HepG2 (cell line): ENCODE measurements around the gene ITPRIPL1. TPM values are rescaled to one million over a fixed set of nuclear protein-coding genes. Genes with fewer than 3 reads are reported as not detected.

ENCODE experiments used
- ATAC-seq: fragments of 200-7000 bp; cut with Tn5 transposase; 3 replicates; pipeline ENCODE4 v1.9.1; 2020; ENCODE audit warnings: mild to moderate bottlenecking, moderate library complexity
- BruUV-seq: library from RNA; stranded (reverse); fragments of 400-500 nt; replicated peaks from 2 replicates; lab custom pipeline; 2021; lab: Mats Ljungman, UMichigan
- CTCF ChIA-PET: fragments of 300-600 bp; formaldehyde crosslinking; extraction: SDS; loops from one replicate; lab custom pipeline; 2021; ENCODE audit warnings: low total read pairs, inconsistent platforms, low intra/inter-chr PET ratio; lab: Yijun Ruan, JAX
- POLR2A ChIA-PET: fragments of 350-600 bp; sonication (Branson Sonifier 250); formaldehyde crosslinking; loops from one replicate; lab custom pipeline; 2020; ENCODE audit warnings: antibody characterized with exemption, inconsistent platforms; lab: Yijun Ruan, JAX
- DNase-seq: peaks from one replicate; pipeline ENCODE4 v3.0.0-alpha.2; 2015; ENCODE audit warnings: low spot score
- FAIRE-seq: peaks from 3 replicates; lab custom pipeline; 2011; peaks lifted over from hg19 to GRCh38; lab: Jason Lieb, UNC
- H2AFZ ChIP-seq: one replicate; pipeline ENCODE4 v1.6.1; 2011; ENCODE audit warnings: low read length, inconsistent platforms
- H3K27ac ChIP-seq: fragments of 300-600 bp; 3 replicates; pipeline ENCODE4 v1.8.0; 2011; ENCODE audit warnings: mixed run types, mild to moderate bottlenecking, mixed read lengths, low read length, inconsistent platforms; ENCODE audit not compliant: insufficient read depth; ENCODE audit errors: extremely low read length
- H3K27me3 ChIP-seq, 2 experiments: fragments of 200-600 bp in 1 of 2; 2 replicates in 1 of 2; 3 replicates in 1 of 2; pipeline versions ENCODE4 v1.6.0 to v1.8.0; 2011; ENCODE audit warnings: low read length in 2 of 2, mild to moderate bottlenecking in 2 of 2, moderate library complexity in 2 of 2, inconsistent platforms in 1 of 2; ENCODE audit not compliant: insufficient read depth in 2 of 2, control insufficient read depth in 1 of 2
- H3K36me3 ChIP-seq, 2 experiments: fragments of 200-600 bp in 1 of 2; replicated peaks in 1 of 2; 2 replicates in 1 of 2; 3 replicates in 1 of 2; pipeline versions ENCODE4 v1.5.1 to v1.8.0; 2011; ENCODE audit warnings: low read length in 2 of 2, inconsistent platforms in 1 of 2; ENCODE audit not compliant: insufficient read depth in 2 of 2, control insufficient read depth in 1 of 2
- H3K4me1 ChIP-seq: 2 replicates; pipeline ENCODE4 v1.5.1; 2012; ENCODE audit warnings: low read length, inconsistent platforms; ENCODE audit not compliant: insufficient read depth
- H3K4me2 ChIP-seq: 2 replicates; pipeline ENCODE4 v1.6.0; 2011; ENCODE audit warnings: low read depth, low read length, inconsistent platforms
- H3K4me3 ChIP-seq, 3 experiments: fragments of 200-600 bp in 1 of 3; sonication (generic), shearing (Covaris generic) in 1 of 3; replicated peaks in 1 of 3; 2 replicates each; pipeline ENCODE4 v1.5.1; 2011 to 2016; ENCODE audit warnings: low read length in 3 of 3, inconsistent platforms in 2 of 3, low read depth in 2 of 3, mild to moderate bottlenecking in 2 of 3, control low read depth in 1 of 3, mixed read lengths in 1 of 3; ENCODE audit not compliant: insufficient read depth in 1 of 3
- H3K79me2 ChIP-seq: one replicate; pipeline ENCODE4 v1.6.1; 2011; ENCODE audit warnings: low read length, inconsistent platforms; ENCODE audit not compliant: insufficient read depth
- H3K9ac ChIP-seq: 2 replicates; pipeline ENCODE4 v1.6.0; 2011; ENCODE audit warnings: mild to moderate bottlenecking, low read depth, low read length, inconsistent platforms; ENCODE audit not compliant: insufficient read depth
- H3K9me3 ChIP-seq: 2 replicates; pipeline ENCODE4 v1.5.1; 2012; ENCODE audit warnings: mild to moderate bottlenecking, low read length
- H4K20me1 ChIP-seq: 2 replicates; pipeline ENCODE4 v1.6.0; 2011; ENCODE audit warnings: inconsistent platforms, mild to moderate bottlenecking, low read length, moderate library complexity; ENCODE audit not compliant: insufficient read depth
- IRF2 ChIP-seq: IDR thresholded peaks from 2 replicates; pipeline ENCODE4 v1.6.1; 2018; ENCODE audit warnings: missing genetic modification reagents, missing compliant biosample characterization
- MED13 ChIP-seq: sonication (generic); formaldehyde crosslinking; IDR thresholded peaks from 2 replicates; pipeline ENCODE4 v1.5.0; 2020; ENCODE audit warnings: missing genetic modification reagents
- MXI1 ChIP-seq: IDR thresholded peaks from 3 replicates; pipeline ENCODE4 v1.6.1; 2012; ENCODE audit warnings: low read depth, low read length, inconsistent platforms, borderline replicate concordance
- POLR2A ChIP-seq, 2 experiments: IDR thresholded peaks; 2 replicates each; pipeline ENCODE4 v1.6.1; 2011; ENCODE audit warnings: low read depth in 2 of 2, low read length in 2 of 2, mild to moderate bottlenecking in 1 of 2, moderate library complexity in 1 of 2; ENCODE audit not compliant: insufficient read depth in 1 of 2
- RBFOX2 ChIP-seq: fragments of 200-400 bp; formaldehyde crosslinking; IDR thresholded peaks from 2 replicates; pipeline ENCODE4 v1.6.1; 2017; ENCODE audit warnings: low read depth, mild to moderate bottlenecking, low read length
- SMC3 ChIP-seq: IDR thresholded peaks from 2 replicates; pipeline ENCODE4 v1.6.1; 2011; ENCODE audit warnings: low read length, improper control_type of control experiment
- ZNF292 ChIP-seq: sonication (generic); formaldehyde crosslinking; IDR thresholded peaks from 2 replicates; pipeline ENCODE4 v1.8.1; 2022; ENCODE audit warnings: mild to moderate bottlenecking, low read depth, missing genetic modification reagents, borderline replicate concordance
- ZNF639 ChIP-seq: conservative IDR thresholded peaks from 2 replicates; pipeline ENCODE4 v1.6.1; 2018; ENCODE audit warnings: missing genetic modification reagents
- ZSCAN30 ChIP-seq: sonication (generic); formaldehyde crosslinking; IDR thresholded peaks from 2 replicates; pipeline ENCODE4 v1.5.0; 2020; ENCODE audit warnings: mild to moderate bottlenecking, missing genetic modification reagents
- WGBS: methylation state at CpG from one replicate; pipeline ENCODE4 v1.1.6; 2017; ENCODE audit warnings: low lambda C conversion rate; 5-methylcytosine and 5-hydroxymethylcytosine counted together
- in situ Hi-C: cut with HindIII; loops from 2 replicates; pipeline ENCODE4 v1.10.0; 2017; ENCODE audit warnings: low pct_unique_long_range_greater_than_20kb; ENCODE audit not compliant: extremely low pct_ligation_motif_present
- intact Hi-C: fragments of 100-400 bp; cut with micrococcal nuclease; formaldehyde crosslinking; loops from one replicate; pipeline ENCODE4 v1.10.0; 2022; ENCODE audit not compliant: unreplicated experiment
- polyA plus RNA-seq, 8 experiments: library from polyadenylated mRNA; depleted of rRNA in 3 of 8; stranded (reverse) in 7 of 8; unstranded in 1 of 8; fragments of >200 nt; fragmentation: Illumina TruSeq in 4 of 8; extraction: Trizol in 4 of 8; gene quantifications; 2 replicates each; pipeline versions ENCODE4 v1.2.1 to v1.2.3, GENCODE V29; 2011 to 2016; ENCODE audit warnings: low read depth in 4 of 8, missing spikeins in 1 of 8, mixed read lengths in 1 of 8; ENCODE audit not compliant: insufficient read depth in 1 of 8
- total RNA-seq, 5 experiments: library from RNA; depleted of rRNA; stranded (reverse); fragments of >200 nt; fragmentation: Illumina TruSeq; extraction: Trizol; gene quantifications; 2 replicates each; pipeline ENCODE4 v1.2.3, GENCODE V29; 2016; ENCODE audit warnings: low read depth in 1 of 5

The ITPRIPL1 gene
- total and polyA plus RNA-seq, 2 of the 13 experiments (the other 11 are each of a cell fraction or from before 2014, with no cell fraction given), result 4.3 to 11.7 TPM

DNA sequence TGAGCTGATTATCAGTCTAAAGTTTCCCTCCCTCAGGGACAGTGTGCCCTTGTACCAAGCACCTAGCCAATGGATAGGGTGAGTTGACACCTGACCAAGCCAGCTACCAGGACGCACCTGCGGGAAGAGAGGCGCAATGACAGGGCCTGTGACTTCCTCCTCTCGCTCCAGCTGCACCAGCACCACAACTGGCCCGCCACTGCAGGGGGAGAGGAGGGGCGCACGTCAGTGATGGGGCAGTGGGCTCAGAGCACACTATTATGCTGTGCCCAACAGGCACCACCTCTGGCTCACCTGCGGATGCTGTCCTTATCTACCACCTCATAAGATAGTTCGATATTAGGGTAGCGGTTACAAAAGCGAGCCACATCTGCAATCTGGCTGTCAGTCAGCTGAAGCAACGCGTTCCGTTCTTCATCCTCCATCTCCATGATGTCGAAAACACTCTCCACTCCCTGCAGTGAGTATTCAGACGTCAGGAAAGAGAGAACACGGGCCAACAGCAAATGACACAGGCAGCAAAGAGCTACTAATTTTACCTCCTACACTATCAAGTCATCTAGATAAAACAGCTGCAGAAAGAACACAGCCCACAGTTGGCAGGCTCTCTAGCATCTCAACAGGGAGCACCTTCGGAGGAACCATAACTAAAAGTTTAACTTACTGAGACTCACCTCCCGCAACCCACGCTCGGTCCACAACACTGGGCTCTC, 48.2 kb upstream of the ITPRIPL1 start:
- TF ChIP-seq POLR2A (IDR thresholded peaks at IDR 0.05; ENCODE audit: insufficient read depth in 1 of 2, low read depth in 2 of 2, low read length in 2 of 2) (0 out of 4 replicates have a peak, but pooled peaks of 1 of the 2 experiments have one; percentile 17), IRF2 (CRISPR knock-in tag) (no peak), MED13 (no peak), SMC3 (no peak)
- CTCF ChIA-PET, result no interaction called here
- POLR2A ChIA-PET, result interaction anchor here (2.0 to 3.0 kb wide), 3 partner anchors 11 to 16 kb away, joined by 4 to 8 read pairs (median 6); partner anchors contain the start of genes CIAO1 and TMEM127
- BruUV-seq, result no TSS peak
- Histone ChIP-seq H3K36me3 (peaks cover 54 to 69% of the 10 kb centered on the region in 2 experiments), H3K9me3 (no peaks in the 10 kb centered on the region), H4K20me1 (no peaks in the 10 kb centered on the region), H3K4me3 (no peak overlapping the region), H2AFZ (no peak overlapping the region), H3K4me2 (no peak overlapping the region), H3K27me3 (no peaks in the 10 kb centered on the region), H3K4me1 (peaks cover 22% of the 10 kb centered on the region), H3K9ac (no peak overlapping the region), H3K79me2 (no peaks in the 10 kb centered on the region), H3K27ac (no peak overlapping the region)
- ATAC-seq, result no peak
- FAIRE-seq, result no peak
- DNase-seq, result no peak
- in situ Hi-C loops (no loop called here), intact Hi-C loops (no loop called here)
- 99% methylated on average over 21 of the region's 21 CpGs for WGBS

- intact Hi-C loops (no loop called here), in situ Hi-C loops (no loop called here)
- DNase-seq, result no peak
- Histone ChIP-seq H3K27ac (no peak overlapping the region), H3K9me3 (no peaks in the 10 kb centered on the region), H3K36me3 (peaks cover 85 to 99% of the 10 kb centered on the region in 2 experiments), H3K4me2 (no peak overlapping the region), H3K27me3 (no peaks in the 10 kb centered on the region), H2AFZ (no peak overlapping the region), H3K4me3 (no peak overlapping the region), H3K9ac (no peak overlapping the region), H3K79me2 (no peaks in the 10 kb centered on the region), H3K4me1 (no peaks in the 10 kb centered on the region), H4K20me1 (no peaks in the 10 kb centered on the region)
- WGBS, result 98% methylated on average over 6 of the region's 6 CpGs
- ATAC-seq, result no peak
- FAIRE-seq, result no peak
- ChIA-PET POLR2A (interaction anchor here (1.4 to 1.6 kb wide), 2 partner anchors 12 to 18 kb away, joined by 3 to 4 read pairs; partner anchors contain the start of gene SNRNP200), CTCF (no interaction called here)
- no TSS peak for BruUV-seq
- TF ChIP-seq ZSCAN30 (CRISPR knock-in tag) (no peak), ZNF292 (CRISPR knock-in tag) (no peak), RBFOX2 (0 out of 2 replicates have a peak, but pooled peaks have one; percentile 7), MXI1 (0 out of 3 replicates have a peak, but pooled peaks have one; percentile 5), ZNF639 (CRISPR knock-in tag) (no peak)
Measured at GRCh38 chr2:96287273-96287856, 37.8 kb upstream of the ITPRIPL1 start.
